BLaER1 (cell line): ENCODE data around the gene TTC33.
A peak's percentile ranks its signal among the peaks of the same experiment; 100 is the strongest.
"Not testable (repeated sequence)": the region's sequence is repeated elsewhere in the genome, so short reads cannot be mapped to it uniquely, and the experiment has no call there.

Source experiments
- H3K27ac ChIP-seq: shearing (Covaris generic); formaldehyde crosslinking; 2 replicates; pipeline ENCODE4 v1.8.1; 2022
- H3K27me3 ChIP-seq: shearing (Covaris generic); formaldehyde crosslinking; 2 replicates; pipeline ENCODE4 v1.8.1; 2022
- H3K36me3 ChIP-seq: shearing (Covaris generic); formaldehyde crosslinking; 2 replicates; pipeline ENCODE4 v1.8.1; 2022
- H3K4me1 ChIP-seq: shearing (Covaris generic); formaldehyde crosslinking; 2 replicates; pipeline ENCODE4 v1.8.1; 2022
- H3K4me2 ChIP-seq: shearing (Covaris generic); formaldehyde crosslinking; 2 replicates; pipeline ENCODE4 v1.8.1; 2022
- H3K4me3 ChIP-seq: shearing (Covaris generic); formaldehyde crosslinking; 2 replicates; pipeline ENCODE4 v1.8.1; 2022
- H3K9ac ChIP-seq: shearing (Covaris generic); formaldehyde crosslinking; 2 replicates; pipeline ENCODE4 v1.8.1; 2022
- H3K9me3 ChIP-seq: shearing (Covaris generic); formaldehyde crosslinking; 2 replicates; pipeline ENCODE4 v1.8.1; 2022
- H4K20me1 ChIP-seq: shearing (Covaris generic); formaldehyde crosslinking; 2 replicates; pipeline ENCODE4 v1.8.1; 2022
- Cebpa-rat ChIP-seq: shearing (Covaris generic); IDR thresholded peaks from 2 replicates; pipeline ENCODE4 v1.8.1; 2022

Gene TTC33

GRCh38 chr5:40577718-40578117 is 178.0 kb downstream of the TTC33 start:
- Histone ChIP-seq H3K4me1 (peaks cover 9% of the 10 kb centered on the region), H3K36me3 (no peaks in the 10 kb centered on the region), H3K27me3 (no peaks in the 10 kb centered on the region), H3K4me3 (no peak overlapping the region), H3K4me2 (no peak overlapping the region), H4K20me1 (no peaks in the 10 kb centered on the region), H3K9ac (no peak overlapping the region), H3K27ac (no peak overlapping the region), H3K9me3 (peaks cover 4% of the 10 kb centered on the region; the same call in 1 of the 2 replicates)
- TF ChIP-seq Cebpa-rat, result no peak

- H3K27ac ChIP-seq, result no peak overlapping the region
- no peaks in the 10 kb centered on the region for H3K36me3 ChIP-seq
- no peaks in the 10 kb centered on the region for H3K27me3 ChIP-seq
- H3K4me1 ChIP-seq, result peaks cover 22% of the 10 kb centered on the region
- no peak overlapping the region for H3K4me3 ChIP-seq
- H3K9me3 ChIP-seq, result peaks cover 4% of the 10 kb centered on the region; the same call in 1 of the 2 replicates
- H4K20me1 ChIP-seq, result no peaks in the 10 kb centered on the region
- no peak overlapping the region for H3K4me2 ChIP-seq
- TF ChIP-seq Cebpa-rat, result no peak
- no peak overlapping the region for H3K9ac ChIP-seq
Measured at GRCh38 chr5:40575921-40576320, 179.8 kb downstream of the TTC33 start.

- Histone ChIP-seq H3K27me3 (no peaks in the 10 kb centered on the region), H3K4me1 (peaks cover 27% of the 10 kb centered on the region), H3K9me3 (peaks cover 4% of the 10 kb centered on the region; the same call in 1 of the 2 replicates), H3K36me3 (no peaks in the 10 kb centered on the region), H3K9ac (no peak overlapping the region), H3K27ac (no peak overlapping the region), H3K4me2 (no peak overlapping the region), H3K4me3 (no peak overlapping the region), H4K20me1 (no peaks in the 10 kb centered on the region; the same call in 1 of the 2 replicates)
- TF ChIP-seq Cebpa-rat, result no peak
Measured at GRCh38 chr5:40575411-40575810, 180.3 kb downstream of the TTC33 start.

- H3K4me1 ChIP-seq, result peaks cover 33% of the 10 kb centered on the region
- H3K27ac ChIP-seq, result no peak overlapping the region
- no peaks in the 10 kb centered on the region; the same call in 1 of the 2 replicates for H4K20me1 ChIP-seq
- no peak overlapping the region for H3K4me3 ChIP-seq
- H3K4me2 ChIP-seq, result no peak overlapping the region
- H3K27me3 ChIP-seq, result no peaks in the 10 kb centered on the region
- peaks cover 4% of the 10 kb centered on the region; the same call in 1 of the 2 replicates for H3K9me3 ChIP-seq
- no peak for TF ChIP-seq Cebpa-rat
- H3K9ac ChIP-seq, result no peak overlapping the region
- H3K36me3 ChIP-seq, result no peaks in the 10 kb centered on the region
Measured at GRCh38 chr5:40572937-40573336, 182.8 kb downstream of the TTC33 start.

GRCh38 chr5:40572391-40572790 is 183.4 kb downstream of the TTC33 start:
- TF ChIP-seq Cebpa-rat, result no peak
- Histone ChIP-seq H3K9me3 (peaks cover 4% of the 10 kb centered on the region; the same call in 1 of the 2 replicates), H3K9ac (no peak overlapping the region), H3K27ac (no peak overlapping the region), H3K36me3 (no peaks in the 10 kb centered on the region), H3K27me3 (no peaks in the 10 kb centered on the region), H3K4me3 (no peak overlapping the region), H3K4me2 (no peak overlapping the region), H4K20me1 (no peaks in the 10 kb centered on the region; the same call in 1 of the 2 replicates), H3K4me1 (peaks cover 33% of the 10 kb centered on the region)

GRCh38 chr5:40571729-40572128 is 184.0 kb downstream of the TTC33 start:
- H3K27ac ChIP-seq, result no peak overlapping the region
- 0 out of 2 replicates have a peak overlapping the region, but pooled peaks have one; percentile 4 for H3K4me2 ChIP-seq
- no peak overlapping the region for H3K9ac ChIP-seq
- H3K4me3 ChIP-seq, result no peak overlapping the region
- H3K36me3 ChIP-seq, result no peaks in the 10 kb centered on the region
- no peaks in the 10 kb centered on the region for H3K27me3 ChIP-seq
- peaks cover 4% of the 10 kb centered on the region; the same call in 1 of the 2 replicates for H3K9me3 ChIP-seq
- H3K4me1 ChIP-seq, result peaks cover 33% of the 10 kb centered on the region
- no peak for TF ChIP-seq Cebpa-rat
- H4K20me1 ChIP-seq, result no peaks in the 10 kb centered on the region; the same call in 1 of the 2 replicates

- Histone ChIP-seq H4K20me1 (no peaks in the 10 kb centered on the region; the same call in 1 of the 2 replicates), H3K9ac (no peak overlapping the region), H3K9me3 (peaks cover 4% of the 10 kb centered on the region; the same call in 1 of the 2 replicates), H3K4me3 (no peak overlapping the region), H3K27me3 (no peaks in the 10 kb centered on the region), H3K36me3 (no peaks in the 10 kb centered on the region), H3K4me1 (peaks cover 33% of the 10 kb centered on the region), H3K27ac (no peak overlapping the region), H3K4me2 (peak overlapping the region; percentile 63)
- TF ChIP-seq Cebpa-rat, result no peak
Measured at GRCh38 chr5:40570408-40571129, 185.2 kb downstream of the TTC33 start.

- Histone ChIP-seq H3K4me2 (peak overlapping the region; percentile 63), H3K27ac (no peak overlapping the region), H4K20me1 (no peaks in the 10 kb centered on the region; the same call in 1 of the 2 replicates), H3K4me1 (peaks cover 33% of the 10 kb centered on the region), H3K27me3 (no peaks in the 10 kb centered on the region), H3K9me3 (peaks cover 4% of the 10 kb centered on the region; the same call in 1 of the 2 replicates), H3K4me3 (no peak overlapping the region), H3K36me3 (no peaks in the 10 kb centered on the region), H3K9ac (no peak overlapping the region)
- TF ChIP-seq Cebpa-rat, result no peak
Measured at GRCh38 chr5:40569546-40570270, 186.1 kb downstream of the TTC33 start.

GRCh38 chr5:40568548-40568947 is 187.2 kb downstream of the TTC33 start:
- H3K9me3 ChIP-seq, result no peaks in the 10 kb centered on the region
- H3K27ac ChIP-seq, result no peak overlapping the region
- no peak for TF ChIP-seq Cebpa-rat
- no peaks in the 10 kb centered on the region for H3K27me3 ChIP-seq
- H3K36me3 ChIP-seq, result no peaks in the 10 kb centered on the region
- no peak overlapping the region for H3K9ac ChIP-seq
- H3K4me2 ChIP-seq, result no peak overlapping the region
- no peaks in the 10 kb centered on the region; the same call in 1 of the 2 replicates for H4K20me1 ChIP-seq
- H3K4me3 ChIP-seq, result no peak overlapping the region
- H3K4me1 ChIP-seq, result peaks cover 33% of the 10 kb centered on the region

GRCh38 chr5:40563173-40563572 is 192.6 kb downstream of the TTC33 start:
- not testable (repeated sequence) for H3K4me1 ChIP-seq, H3K4me3 ChIP-seq, H4K20me1 ChIP-seq, H3K27me3 ChIP-seq, H3K9ac ChIP-seq, H3K27ac ChIP-seq, H3K4me2 ChIP-seq, H3K36me3 ChIP-seq
- H3K9me3 ChIP-seq, result peaks cover 14% of the 10 kb centered on the region; the same call in 1 of the 2 replicates
